SKM-1 treated with dmso at 0.1 percent for 144 hours (cell line): ENCODE measurements around the gene ZKSCAN8.

Experiments
- DNase-seq: peaks from one replicate; lab custom pipeline; 2025; ENCODE audit not compliant: unreplicated experiment; lab: John Stamatoyannopoulos, UW

The ZKSCAN8 gene

GRCh38 chr6:28139860-28140543 is 1.7 kb upstream of the ZKSCAN8 start:
- no peak for DNase-seq

GRCh38 chr6:28140616-28141015 is 1.1 kb upstream of the ZKSCAN8 start:
- DNase-seq: no peak

GRCh38 chr6:28142446-28142845 is 763 bp downstream of the ZKSCAN8 start:
- no peak for DNase-seq

- no peak for DNase-seq
Measured at GRCh38 chr6:28145231-28145630, 3.5 kb downstream of the ZKSCAN8 start.

DNA sequence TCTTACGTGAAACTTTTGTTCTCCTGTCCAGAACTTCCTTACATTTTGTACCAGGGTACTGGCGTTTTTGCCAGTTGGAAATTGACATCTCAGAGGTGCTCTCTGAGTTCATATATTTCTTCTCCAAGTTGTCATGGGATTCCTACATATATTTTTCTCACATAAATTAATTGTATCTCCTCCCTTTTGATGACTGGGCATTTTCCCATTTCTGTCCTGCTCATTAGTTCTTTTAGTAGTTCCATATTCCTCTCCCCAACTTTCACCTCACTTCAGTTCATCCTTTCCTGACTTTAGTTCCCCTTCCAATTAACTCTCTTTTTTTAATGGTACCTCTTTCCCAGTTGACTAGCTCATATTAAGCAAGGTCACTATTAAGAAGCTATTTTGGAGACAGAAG is 10.8 kb downstream of the ZKSCAN8 start:
- no peak for DNase-seq

DNA sequence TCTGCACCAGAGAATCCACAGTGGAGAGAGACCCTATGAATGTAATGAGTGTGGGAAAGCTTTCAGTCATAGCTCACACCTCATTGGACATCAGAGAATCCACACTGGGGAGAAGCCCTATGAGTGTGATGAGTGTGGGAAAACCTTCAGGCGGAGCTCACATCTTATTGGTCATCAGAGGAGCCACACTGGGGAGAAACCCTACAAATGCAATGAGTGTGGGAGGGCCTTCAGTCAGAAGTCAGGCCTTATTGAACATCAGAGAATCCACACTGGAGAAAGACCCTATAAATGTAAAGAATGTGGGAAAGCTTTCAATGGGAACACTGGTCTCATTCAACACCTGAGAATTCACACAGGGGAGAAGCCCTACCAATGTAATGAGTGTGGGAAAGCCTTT is 11.9 kb downstream of the ZKSCAN8 start:
- DNase-seq: no peak

GRCh38 chr6:28154357-28154756 is 12.7 kb downstream of the ZKSCAN8 start:
- DNase-seq: no peak

- DNase-seq: no peak
Measured at GRCh38 chr6:28158318-28158717, 16.6 kb downstream of the ZKSCAN8 start.

- no peak for DNase-seq
Measured at GRCh38 chr6:28159029-28159607, 17.4 kb downstream of the ZKSCAN8 start.

- DNase-seq: no peak
Measured at GRCh38 chr6:28160233-28160632, 18.6 kb downstream of the ZKSCAN8 start.

- DNase-seq: no peak
Measured at GRCh38 chr6:28161410-28162079, 19.9 kb downstream of the ZKSCAN8 start.

DNA sequence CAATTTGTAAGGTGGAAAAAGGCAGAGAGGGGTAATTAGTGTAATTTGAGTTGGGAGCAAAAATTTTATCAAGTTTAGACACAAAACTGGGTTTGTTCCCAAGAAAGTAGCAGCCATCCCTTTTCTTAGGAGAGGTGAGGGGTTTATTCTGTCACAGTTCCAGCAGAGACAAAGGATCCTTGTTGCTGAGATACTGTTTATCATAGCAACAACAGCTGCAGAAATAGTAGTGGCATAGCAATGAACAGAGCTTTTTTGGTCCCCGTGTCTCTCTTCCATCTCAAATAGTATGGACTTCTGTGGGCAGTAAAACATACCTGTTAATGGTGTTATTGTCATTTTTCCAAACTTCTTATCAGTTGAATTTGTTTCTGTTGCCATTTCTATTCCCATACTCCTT is 23.9 kb downstream of the ZKSCAN8 start:
- no peak for DNase-seq

DNA sequence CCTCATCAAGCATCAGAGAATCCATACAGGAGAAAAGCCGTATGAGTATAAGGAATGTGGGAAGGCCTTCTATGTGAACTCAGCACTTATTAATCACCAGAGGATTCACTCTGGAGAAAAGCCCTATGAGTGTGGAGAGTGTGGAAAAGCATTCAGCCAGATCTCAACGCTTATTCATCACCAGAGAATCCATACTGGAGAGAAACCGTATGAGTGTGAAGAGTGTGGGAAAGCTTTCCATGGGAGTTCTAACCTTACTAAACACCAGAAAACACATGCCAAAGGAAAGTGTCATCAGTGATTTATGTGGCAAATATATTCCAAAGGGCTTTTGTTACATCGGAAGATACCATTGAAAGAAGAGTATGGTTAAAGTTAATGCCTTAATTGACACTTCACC is 25.4 kb downstream of the ZKSCAN8 start:
- DNase-seq: no peak

- DNase-seq: no peak
Measured at GRCh38 chr6:28167926-28168325, 26.2 kb downstream of the ZKSCAN8 start.

DNA sequence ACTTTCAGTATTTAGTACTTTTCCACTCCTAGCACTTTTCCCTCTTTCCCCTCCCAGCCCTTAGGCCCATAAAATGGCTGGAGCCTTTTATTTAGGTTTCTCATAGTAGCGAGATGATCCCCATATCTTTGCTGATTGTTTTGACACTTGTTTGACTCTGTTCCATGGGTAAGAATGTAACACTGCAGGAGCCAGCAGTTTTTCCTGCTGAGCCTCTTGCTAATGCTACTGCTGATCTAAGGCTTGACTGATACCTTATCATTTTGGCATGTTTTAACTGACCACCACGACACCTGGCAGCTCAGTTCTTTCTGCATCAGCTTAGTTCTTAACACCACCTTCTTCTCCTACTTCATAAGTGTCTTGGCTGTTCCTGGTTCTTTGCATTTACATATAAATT is 29.6 kb downstream of the ZKSCAN8 start:
- no peak for DNase-seq

- no peak for DNase-seq
Measured at GRCh38 chr6:28172006-28172405, 30.3 kb downstream of the ZKSCAN8 start.

- DNase-seq: no peak
Measured at GRCh38 chr6:28176373-28176772, 34.7 kb downstream of the ZKSCAN8 start.

DNA sequence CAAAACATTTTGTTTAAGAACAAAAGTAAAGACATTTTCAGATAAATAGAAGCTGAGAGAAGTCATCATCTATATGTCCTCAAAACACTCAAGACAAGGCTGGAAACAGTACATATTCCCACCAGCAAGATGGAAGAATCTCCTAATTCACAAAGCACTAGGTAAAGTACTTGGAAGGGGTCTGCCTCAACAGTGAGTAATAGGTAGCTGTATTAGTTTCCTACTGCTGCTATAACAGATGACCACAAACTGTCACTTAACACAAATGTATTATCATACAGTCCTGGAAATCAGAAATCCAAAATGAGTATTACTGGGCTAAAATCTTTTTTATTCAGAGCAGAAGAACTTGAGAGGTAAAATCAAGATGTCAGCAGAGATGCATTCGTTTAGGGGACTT is 40.6 kb downstream of the ZKSCAN8 start:
- DNase-seq: no peak

- no peak for DNase-seq
Measured at GRCh38 chr6:28188111-28188979, 46.7 kb downstream of the ZKSCAN8 start.

DNA sequence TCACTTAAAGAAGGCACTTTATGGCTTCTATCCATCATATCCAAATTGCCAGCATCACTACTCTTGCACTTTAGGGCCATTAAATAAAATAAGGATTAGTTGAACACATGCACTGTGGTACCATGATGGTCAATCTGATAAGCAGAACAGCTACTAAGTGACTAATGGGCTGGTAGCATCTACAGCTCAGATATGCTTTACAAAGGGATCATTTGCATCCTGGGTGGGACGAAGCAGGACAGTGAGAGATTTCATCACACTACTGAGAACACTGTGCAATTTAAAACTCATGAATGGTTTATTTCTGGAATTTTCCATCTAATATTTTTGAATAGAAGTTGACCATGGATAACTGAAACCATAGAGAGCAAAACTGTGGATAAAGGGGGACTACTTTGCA is 58.3 kb downstream of the ZKSCAN8 start:
- DNase-seq: no peak

DNA sequence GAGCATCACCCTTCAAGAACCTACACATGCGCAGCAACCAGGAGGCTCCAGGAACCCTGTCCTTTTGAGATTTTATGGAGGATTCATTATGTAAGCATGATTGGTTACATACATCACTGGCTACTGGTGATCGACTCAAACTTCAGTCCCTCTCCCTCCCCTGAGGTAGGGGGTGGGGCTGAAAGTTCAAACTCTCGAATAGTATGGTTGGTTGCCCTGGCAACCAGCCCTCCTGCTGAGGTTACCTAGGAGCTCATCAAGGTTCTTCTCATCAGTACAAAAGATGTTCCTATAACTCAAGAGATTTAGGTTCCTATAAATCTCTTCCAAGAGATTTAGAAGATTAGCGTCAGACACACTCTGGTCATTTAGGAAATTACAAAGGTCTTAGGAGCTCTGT is 61.5 kb downstream of the ZKSCAN8 start:
- DNase-seq: no peak

- peak; percentile 21 for DNase-seq
Measured at GRCh38 chr6:28205879-28206278, 64.2 kb downstream of the ZKSCAN8 start.
